HepG2 (cell line): ENCODE measurements around the gene RASSF4.

ENCODE experiments used
- KDM5B ChIP-seq: sonication (generic); formaldehyde crosslinking; IDR thresholded peaks from 2 replicates; pipeline ENCODE4 v1.4.0; 2020; ENCODE audit warnings: missing genetic modification reagents, mild to moderate bottlenecking, borderline replicate concordance
- NR2C2 ChIP-seq: sonication (generic); formaldehyde crosslinking; IDR thresholded peaks from 2 replicates; pipeline ENCODE4 v1.4.0; 2020; ENCODE audit warnings: missing genetic modification reagents, mild to moderate bottlenecking, moderate library complexity, borderline replicate concordance
- ZNF138 ChIP-seq: sonication (generic); formaldehyde crosslinking; IDR thresholded peaks from 2 replicates; pipeline ENCODE4 v1.5.0; 2020; ENCODE audit warnings: mild to moderate bottlenecking, low read depth, missing genetic modification reagents
- ZNF570 ChIP-seq: sonication (generic); formaldehyde crosslinking; IDR thresholded peaks from 2 replicates; pipeline ENCODE4 v1.4.0; 2020; ENCODE audit warnings: mild to moderate bottlenecking, missing genetic modification reagents, borderline replicate concordance
- TF ChIP-seq, protein P1 (sequence below), 2 experiments: sonication (generic) in 1 of 2; formaldehyde crosslinking in 1 of 2; IDR thresholded peaks; 2 replicates each; pipeline versions ENCODE4 v1.5.1 to v1.6.1; 2011 to 2020; ENCODE audit warnings: borderline replicate concordance in 1 of 2, low read depth in 1 of 2, low read length in 1 of 2, mild to moderate bottlenecking in 1 of 2, missing genetic modification reagents in 1 of 2, moderate library complexity in 1 of 2
- TF ChIP-seq, protein P2 (sequence below): sonication (generic); formaldehyde crosslinking; IDR thresholded peaks from 2 replicates; pipeline ENCODE4 v1.5.0; 2020; ENCODE audit warnings: mild to moderate bottlenecking, missing genetic modification reagents, borderline replicate concordance

DNA sequence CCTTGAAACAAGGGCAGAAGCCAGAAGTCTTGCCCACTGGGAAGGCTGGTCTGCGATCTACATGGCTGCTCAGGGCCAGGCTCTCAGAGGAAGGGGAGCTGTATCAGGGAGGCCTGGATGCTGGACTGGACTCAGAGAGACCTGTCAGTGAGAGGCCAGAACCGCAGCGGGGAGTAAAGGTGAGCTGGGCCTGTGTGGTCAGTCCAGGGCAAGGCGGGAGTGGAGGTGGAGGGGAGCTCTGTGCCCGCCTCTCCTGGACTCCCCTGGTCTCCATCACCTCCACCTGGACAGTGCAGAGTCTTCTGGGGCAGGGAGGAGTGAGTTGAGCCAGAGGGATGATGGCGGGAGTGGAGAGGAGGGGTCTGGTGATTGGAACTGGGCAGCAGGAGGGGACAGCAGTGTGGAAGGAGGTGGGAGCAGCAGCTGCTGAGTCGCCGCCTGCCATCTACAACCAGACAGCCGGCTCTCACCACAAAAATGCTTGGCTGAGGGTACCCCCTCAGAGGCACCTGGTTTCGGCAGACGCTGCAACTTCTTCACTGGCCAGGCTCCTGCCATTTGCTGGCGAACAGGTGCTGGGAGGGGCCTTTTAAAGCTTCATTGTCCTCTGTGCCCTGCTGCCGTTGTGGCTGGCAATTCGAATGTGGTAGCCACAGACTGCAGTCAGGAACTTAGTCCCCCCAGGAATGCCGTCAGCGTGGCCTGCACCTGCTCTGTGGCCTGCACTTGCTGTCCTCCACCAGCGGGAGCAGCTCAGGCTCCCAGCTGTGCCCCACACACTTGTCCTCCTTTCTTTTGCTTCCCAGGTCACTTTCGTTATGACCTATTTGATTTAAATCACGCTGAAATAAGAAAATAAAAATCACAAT lies 3.5 kb downstream of the RASSF4 start:
- TF ChIP-seq ZNF570 (CRISPR knock-in tag) (no peak), NR2C2 (CRISPR knock-in tag) (no peak), ZNF138 (CRISPR knock-in tag) (no peak), KDM5B (CRISPR knock-in tag) (no peak; the same call in 1 of the 2 replicates)
- TF ChIP-seq, protein P1, sequence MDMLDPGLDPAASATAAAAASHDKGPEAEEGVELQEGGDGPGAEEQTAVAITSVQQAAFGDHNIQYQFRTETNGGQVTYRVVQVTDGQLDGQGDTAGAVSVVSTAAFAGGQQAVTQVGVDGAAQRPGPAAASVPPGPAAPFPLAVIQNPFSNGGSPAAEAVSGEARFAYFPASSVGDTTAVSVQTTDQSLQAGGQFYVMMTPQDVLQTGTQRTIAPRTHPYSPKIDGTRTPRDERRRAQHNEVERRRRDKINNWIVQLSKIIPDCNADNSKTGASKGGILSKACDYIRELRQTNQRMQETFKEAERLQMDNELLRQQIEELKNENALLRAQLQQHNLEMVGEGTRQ (IDR thresholded peaks at IDR 0.05; ENCODE audit: low read depth, low read length) = no peak
- TF ChIP-seq, protein P1 (CRISPR knock-in tag; IDR thresholded peaks at IDR 0.05; ENCODE audit: borderline replicate concordance) = no peak
- TF ChIP-seq, protein P2, sequence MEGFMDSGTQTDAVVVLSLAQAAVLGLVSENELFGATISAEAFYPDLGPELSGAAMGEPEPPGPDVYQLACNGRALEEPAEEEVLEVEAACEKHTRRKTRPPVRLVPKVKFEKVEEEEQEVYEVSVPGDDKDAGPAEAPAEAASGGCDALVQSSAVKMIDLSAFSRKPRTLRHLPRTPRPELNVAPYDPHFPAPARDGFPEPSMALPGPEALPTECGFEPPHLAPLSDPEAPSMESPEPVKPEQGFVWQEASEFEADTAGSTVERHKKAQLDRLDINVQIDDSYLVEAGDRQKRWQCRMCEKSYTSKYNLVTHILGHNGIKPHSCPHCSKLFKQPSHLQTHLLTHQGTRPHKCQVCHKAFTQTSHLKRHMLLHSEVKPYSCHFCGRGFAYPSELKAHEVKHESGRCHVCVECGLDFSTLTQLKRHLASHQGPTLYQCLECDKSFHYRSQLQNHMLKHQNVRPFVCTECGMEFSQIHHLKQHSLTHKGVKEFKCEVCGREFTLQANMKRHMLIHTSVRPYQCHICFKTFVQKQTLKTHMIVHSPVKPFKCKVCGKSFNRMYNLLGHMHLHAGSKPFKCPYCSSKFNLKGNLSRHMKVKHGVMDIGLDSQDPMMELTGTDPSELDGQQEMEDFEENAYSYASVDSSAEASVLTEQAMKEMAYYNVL (CRISPR knock-in tag) = 0 out of 2 replicates have a peak, but pooled peaks have one; percentile 29
